Fibroblast of skin of back (primary cell): ENCODE results near the gene NCR1.
"Not testable (repeated sequence)": the region's sequence is repeated elsewhere in the genome, so short reads cannot be mapped to it uniquely, and the experiment has no call there.

Experiments
- DNase-seq: peaks from one replicate; pipeline ENCODE4 v3.0.0-alpha.2; 2013

Gene NCR1

GRCh38 chr19:54916822-54917221, 10.9 kb downstream of the NCR1 start:
- no peak for DNase-seq

- DNase-seq = no peak
These were observed 12.6 kb downstream of the NCR1 start for GRCh38 chr19:54918499-54918898.

GRCh38 chr19:54919646-54920563, 14.0 kb downstream of the NCR1 start:
- not testable (repeated sequence) for DNase-seq

- no peak for DNase-seq
These were observed 15.1 kb downstream of the NCR1 start for GRCh38 chr19:54921082-54921481.

GRCh38 chr19:54923276-54923675, 17.3 kb downstream of the NCR1 start:
- no peak for DNase-seq

- no peak for DNase-seq
These were observed 22.4 kb downstream of the NCR1 start for GRCh38 chr19:54928299-54928698.

GRCh38 chr19:54937926-54938325, 32.0 kb downstream of the NCR1 start:
- no peak for DNase-seq

GRCh38 chr19:54938906-54939305, 33.0 kb downstream of the NCR1 start:
- DNase-seq = no peak

GRCh38 chr19:54939538-54939937, 33.6 kb downstream of the NCR1 start:
- not testable (repeated sequence) for DNase-seq

GRCh38 chr19:54943772-54944361, 37.9 kb downstream of the NCR1 start:
- DNase-seq = not testable (repeated sequence)

- DNase-seq = no peak
These were observed 41.4 kb downstream of the NCR1 start, which contains the start of gene NLRP7 for GRCh38 chr19:54947381-54947780. Gene NLRP7, minus strand, starts transcription at chr19:54947530.

GRCh38 chr19:54949412-54949811, 43.5 kb downstream of the NCR1 start:
- DNase-seq = no peak

- not testable (repeated sequence) for DNase-seq
These were observed 44.6 kb downstream of the NCR1 start for GRCh38 chr19:54950580-54950979.

GRCh38 chr19:54952591-54953344, 46.8 kb downstream of the NCR1 start:
- no peak for DNase-seq

GRCh38 chr19:54953345-54953713, 47.4 kb downstream of the NCR1 start:
- not testable (repeated sequence) for DNase-seq

- DNase-seq = no peak
These were observed 49.4 kb downstream of the NCR1 start for GRCh38 chr19:54955376-54955775.

- no peak for DNase-seq
These were observed 53.9 kb downstream of the NCR1 start for GRCh38 chr19:54959840-54960239.
